Measurements from ENCODE around the gene MKRN2. TPM values are rescaled to one million over a fixed set of nuclear protein-coding genes. Genes with fewer than 3 reads are reported as not detected.

The MKRN2 gene
- total RNA-seq, 6 experiments from 2014 or later, result 8.8 to 12.8 (median 10.9) TPM

- Histone ChIP-seq H3K27ac (peak overlapping the region in 2 of 3 donors; percentile 20 to 52), H3K9me3 (no peaks in the 10 kb centered on the region), H3K4me1 (peaks cover 0 to 11% (median 5%) of the 10 kb centered on the region in 4 donors), H3K36me3 (peaks cover 0 to 43% (median 13%) of the 10 kb centered on the region in 4 donors), H3K4me3 (no peak overlapping the region), H3K27me3 (no peaks in the 10 kb centered on the region)
- intact Hi-C loops (cut with DNase I), result no loop called here
- TF ChIP-seq CTCF (IDR thresholded peaks at IDR 0.05), result no peak
- no peak for TF ChIP-seq POLR2A (IDR thresholded peaks at IDR 0.05)
- DNase-seq, result no peak
- ATAC-seq, result peak; percentile 54 to 76 (median 66)
Measured at GRCh38 chr3:12598890-12599289, 42.0 kb downstream of the MKRN2 start.

GRCh38 chr3:12601072-12601471 is 44.2 kb downstream of the MKRN2 start:
- peaks cover 0 to 17% (median 7%) of the 10 kb centered on the region in 4 donors for H3K4me1 ChIP-seq
- peaks cover 0 to 43% (median 16%) of the 10 kb centered on the region in 4 donors for H3K36me3 ChIP-seq
- H3K4me3 ChIP-seq, result no peak overlapping the region
- ATAC-seq (peak; percentile 26 to 60 (median 54)), DNase-seq (no peak)
- WGBS (ENCODE audit: insufficient coverage, low coverage, low lambda C conversion rate, missing lambda C conversion rate), result 75% methylated on average over 1 of the region's 1 CpG
- no peak overlapping the region for H3K27ac ChIP-seq
- no peaks in the 10 kb centered on the region for H3K27me3 ChIP-seq
- TF ChIP-seq CTCF (IDR thresholded peaks at IDR 0.05), result peak; percentile 14 to 29 (median 27)
- TF ChIP-seq POLR2A (IDR thresholded peaks at IDR 0.05), result no peak
- intact Hi-C loops (cut with DNase I), result no loop called here
- no peaks in the 10 kb centered on the region for H3K9me3 ChIP-seq

- H3K4me1 ChIP-seq, result peaks cover 0 to 14% (median 5%) of the 10 kb centered on the region in 4 donors
- DNase-seq (no peak), ATAC-seq (peak; percentile 43 to 55 (median 45))
- no peaks in the 10 kb centered on the region for H3K9me3 ChIP-seq
- no peak overlapping the region for H3K4me3 ChIP-seq
- H3K27me3 ChIP-seq, result no peaks in the 10 kb centered on the region
- intact Hi-C loops (cut with DNase I), result no loop called here
- TF ChIP-seq CTCF (IDR thresholded peaks at IDR 0.05), result no peak
- TF ChIP-seq POLR2A (IDR thresholded peaks at IDR 0.05), result no peak
- peaks cover 0 to 55% (median 20%) of the 10 kb centered on the region in 4 donors for H3K36me3 ChIP-seq
- H3K27ac ChIP-seq, result no peak overlapping the region
- no CpG with 5 or more reads among the region's 2 CpGs for WGBS (ENCODE audit: insufficient coverage, low coverage, low lambda C conversion rate, missing lambda C conversion rate)
Measured at GRCh38 chr3:12603969-12604368, 47.1 kb downstream of the MKRN2 start.

GRCh38 chr3:12608376-12608775 is 51.5 kb downstream of the MKRN2 start:
- Histone ChIP-seq H3K27ac (no peak overlapping the region), H3K9me3 (no peaks in the 10 kb centered on the region), H3K27me3 (no peaks in the 10 kb centered on the region), H3K4me3 (no peak overlapping the region), H3K4me1 (peaks cover 0 to 6% (median 2%) of the 10 kb centered on the region in 4 donors), H3K36me3 (peaks cover 0 to 42% (median 18%) of the 10 kb centered on the region in 4 donors)
- TF ChIP-seq CTCF (IDR thresholded peaks at IDR 0.05), result no peak
- no peak for TF ChIP-seq POLR2A (IDR thresholded peaks at IDR 0.05)
- ATAC-seq, result no peak
- intact Hi-C loops (cut with DNase I), result no loop called here
- WGBS (ENCODE audit: insufficient coverage, low coverage, low lambda C conversion rate, missing lambda C conversion rate), result 100% methylated on average over 1 of the region's 1 CpG
- no peak for DNase-seq

- no peaks in the 10 kb centered on the region for H3K9me3 ChIP-seq
- H3K36me3 ChIP-seq, result peaks cover 0 to 39% (median 15%) of the 10 kb centered on the region in 4 donors
- TF ChIP-seq CTCF (IDR thresholded peaks at IDR 0.05) (no peak), POLR2A (IDR thresholded peaks at IDR 0.05) (no peak)
- no peak overlapping the region for H3K27ac ChIP-seq
- no peaks in the 10 kb centered on the region for H3K4me1 ChIP-seq
- no peak for ATAC-seq
- intact Hi-C loops (cut with DNase I), result no loop called here
- WGBS (ENCODE audit: insufficient coverage, low coverage, low lambda C conversion rate, missing lambda C conversion rate), result 75% methylated on average over 5 of the region's 5 CpGs
- no peaks in the 10 kb centered on the region for H3K27me3 ChIP-seq
- H3K4me3 ChIP-seq, result no peak overlapping the region
- no peak for DNase-seq
Measured at GRCh38 chr3:12611117-12611516, 54.2 kb downstream of the MKRN2 start.

Measured in right lobe of liver (tissue), 6 donors.